ENCODE data around the gene CROCC.
"Not testable (repeated sequence)": the region's sequence is repeated elsewhere in the genome, so short reads cannot be mapped to it uniquely, and the experiment has no call there.

CROCC gene

DNA sequence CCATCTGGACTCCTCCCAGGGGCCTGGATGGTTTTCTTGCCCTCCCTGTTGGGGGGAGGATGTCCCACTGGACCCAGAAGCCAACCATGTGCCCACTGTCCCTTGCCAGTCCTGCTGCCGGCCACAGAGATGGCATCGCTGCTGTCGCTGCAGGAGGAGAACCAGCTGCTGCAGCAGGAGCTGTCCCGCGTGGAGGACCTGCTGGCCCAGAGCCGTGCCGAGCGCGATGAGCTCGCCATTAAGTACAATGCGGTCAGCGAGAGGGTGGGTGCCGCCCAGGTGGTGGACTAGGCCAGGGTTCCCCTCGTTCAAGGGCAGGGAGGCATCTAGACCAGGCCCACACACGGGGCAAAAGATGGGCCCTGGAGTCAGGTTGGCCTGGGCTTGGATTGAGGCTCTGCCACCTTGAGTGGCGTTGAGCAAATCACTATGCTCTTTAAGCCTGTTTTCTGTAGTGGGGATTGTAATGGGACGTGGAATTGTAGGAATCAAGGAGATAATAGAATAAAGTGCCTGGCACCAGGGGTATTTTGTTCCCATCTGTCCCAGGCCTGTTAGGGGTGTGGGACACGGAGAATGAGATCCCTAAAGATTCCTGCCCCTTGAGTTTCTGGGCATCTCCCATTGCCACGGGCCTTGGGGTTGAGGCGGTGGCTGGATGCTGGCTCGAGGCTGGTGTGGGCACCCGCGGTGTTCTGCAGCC, 2.6 kb downstream of the CROCC start:
- DNase-seq (ENCODE audit: low read depth): no peak
- H3K4me3 ChIP-seq (ENCODE audit: control insufficient read depth, low read depth, low read length): no peak overlapping the region
- TF ChIP-seq, protein P1, sequence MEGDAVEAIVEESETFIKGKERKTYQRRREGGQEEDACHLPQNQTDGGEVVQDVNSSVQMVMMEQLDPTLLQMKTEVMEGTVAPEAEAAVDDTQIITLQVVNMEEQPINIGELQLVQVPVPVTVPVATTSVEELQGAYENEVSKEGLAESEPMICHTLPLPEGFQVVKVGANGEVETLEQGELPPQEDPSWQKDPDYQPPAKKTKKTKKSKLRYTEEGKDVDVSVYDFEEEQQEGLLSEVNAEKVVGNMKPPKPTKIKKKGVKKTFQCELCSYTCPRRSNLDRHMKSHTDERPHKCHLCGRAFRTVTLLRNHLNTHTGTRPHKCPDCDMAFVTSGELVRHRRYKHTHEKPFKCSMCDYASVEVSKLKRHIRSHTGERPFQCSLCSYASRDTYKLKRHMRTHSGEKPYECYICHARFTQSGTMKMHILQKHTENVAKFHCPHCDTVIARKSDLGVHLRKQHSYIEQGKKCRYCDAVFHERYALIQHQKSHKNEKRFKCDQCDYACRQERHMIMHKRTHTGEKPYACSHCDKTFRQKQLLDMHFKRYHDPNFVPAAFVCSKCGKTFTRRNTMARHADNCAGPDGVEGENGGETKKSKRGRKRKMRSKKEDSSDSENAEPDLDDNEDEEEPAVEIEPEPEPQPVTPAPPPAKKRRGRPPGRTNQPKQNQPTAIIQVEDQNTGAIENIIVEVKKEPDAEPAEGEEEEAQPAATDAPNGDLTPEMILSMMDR (IDR thresholded peaks at IDR 0.05; ENCODE audit: control insufficient read depth, insufficient read depth, low read depth, low read length, missing control alignments): no peak

DNA sequence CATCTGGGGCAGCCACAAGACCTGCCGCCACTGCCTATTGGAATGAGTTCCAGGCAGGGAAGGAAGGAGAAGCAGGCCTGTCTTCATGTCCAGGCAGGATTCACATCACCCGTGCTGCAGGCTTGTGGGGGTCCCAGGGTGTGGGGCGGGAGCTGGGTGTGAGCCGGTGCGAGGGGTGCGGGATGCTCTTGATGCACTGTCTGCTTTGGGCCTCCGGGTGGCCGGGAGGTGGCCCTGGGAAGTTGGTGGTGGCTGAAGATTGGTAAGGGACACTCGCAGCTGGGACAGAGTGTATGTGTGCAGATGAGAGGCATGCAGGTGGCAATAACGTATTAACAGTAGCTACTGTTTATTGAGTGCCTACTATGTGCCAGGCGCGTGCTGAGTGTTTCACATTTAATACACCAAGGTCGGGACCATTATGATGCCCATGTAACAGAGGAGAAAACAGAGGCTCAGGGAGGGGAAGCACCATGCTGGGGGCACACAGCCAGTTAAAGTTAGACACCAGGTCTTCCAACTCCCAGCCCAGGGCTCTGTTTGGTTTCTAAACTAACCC, 3.3 kb downstream of the CROCC start:
- H3K4me3 ChIP-seq (ENCODE audit: control insufficient read depth, low read depth, low read length): no peak overlapping the region
- no peak for DNase-seq (ENCODE audit: low read depth)
- TF ChIP-seq, protein P1 (IDR thresholded peaks at IDR 0.05; ENCODE audit: control insufficient read depth, insufficient read depth, low read depth, low read length, missing control alignments): no peak

DNA sequence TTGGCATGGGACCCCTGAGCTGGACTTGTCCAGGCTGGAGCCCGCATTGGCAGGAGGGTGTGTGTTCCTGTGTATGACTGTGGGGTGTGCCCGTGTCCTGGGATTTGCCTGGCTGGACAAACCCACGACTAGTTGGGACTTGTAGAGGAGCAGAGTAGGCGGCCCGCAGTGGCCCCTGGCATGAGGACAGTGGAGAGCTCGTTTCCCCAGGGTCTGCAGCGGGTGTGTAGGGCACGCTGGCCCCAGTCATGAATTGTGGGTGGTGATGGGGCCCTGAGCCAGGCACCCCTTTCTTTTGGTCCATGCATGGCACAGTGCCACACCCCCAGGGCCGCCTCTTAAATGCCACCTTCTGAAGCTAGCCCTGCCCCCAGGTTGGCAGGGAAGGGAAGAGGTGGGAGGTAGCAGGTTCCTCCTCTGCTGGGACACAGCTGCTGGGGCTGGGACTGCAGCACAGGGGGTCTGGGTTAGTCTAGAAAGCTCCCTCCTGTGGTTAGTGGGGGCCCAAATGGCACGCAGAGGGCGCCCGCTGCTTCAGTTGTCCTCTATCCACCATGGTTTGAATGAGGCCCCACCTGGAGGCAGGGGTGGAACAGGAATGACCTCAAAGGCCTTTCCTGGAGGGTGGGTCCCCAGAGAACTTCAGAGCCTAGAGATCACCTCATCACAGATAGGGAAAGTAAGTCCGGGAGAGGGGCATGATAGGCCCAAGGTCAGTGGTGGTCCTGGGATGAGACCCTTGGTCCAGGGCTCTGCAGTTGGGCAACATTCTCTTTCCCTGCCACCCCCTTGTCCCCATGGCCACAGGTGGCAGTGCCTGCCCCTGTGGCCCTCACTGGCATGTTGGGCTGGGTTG, 4.1 kb downstream of the CROCC start:
- H3K4me3 ChIP-seq (ENCODE audit: control insufficient read depth, low read depth, low read length): no peak overlapping the region
- no peak for DNase-seq (ENCODE audit: low read depth)
- TF ChIP-seq, protein P1 (IDR thresholded peaks at IDR 0.05; ENCODE audit: control insufficient read depth, insufficient read depth, low read depth, low read length, missing control alignments): no peak

DNA sequence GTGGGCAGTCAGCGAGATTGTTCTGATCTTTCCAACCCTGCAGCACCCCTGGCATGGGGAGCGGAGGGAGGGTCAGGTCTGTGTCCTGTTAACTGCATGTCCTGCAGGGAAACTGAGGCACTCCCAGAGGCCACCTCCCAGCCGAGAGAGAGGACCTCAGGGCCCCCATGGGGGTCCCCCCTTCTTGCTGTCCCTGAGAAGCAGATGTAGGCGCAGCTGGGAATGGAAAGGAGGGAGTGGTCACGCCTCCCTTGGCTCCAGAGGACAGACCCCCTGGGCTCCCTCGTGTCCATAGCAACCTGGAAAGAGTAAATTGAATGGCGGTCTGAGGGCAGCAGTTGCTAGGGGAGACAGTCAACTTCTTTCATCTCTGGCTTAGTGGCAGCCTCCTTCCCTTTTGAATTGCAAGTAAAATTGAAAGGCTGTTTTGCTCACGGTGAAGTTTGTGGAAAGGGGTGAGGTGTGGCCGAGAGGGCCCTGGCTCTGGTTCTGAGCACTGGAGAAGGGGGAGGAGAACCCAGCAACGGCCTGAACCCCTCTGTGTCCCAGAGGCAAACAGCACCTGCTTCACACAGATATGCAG, 4.9 kb downstream of the CROCC start:
- H3K4me3 ChIP-seq (ENCODE audit: control insufficient read depth, low read depth, low read length): no peak overlapping the region
- no peak for DNase-seq (ENCODE audit: low read depth)
- TF ChIP-seq, protein P1 (IDR thresholded peaks at IDR 0.05; ENCODE audit: control insufficient read depth, insufficient read depth, low read depth, low read length, missing control alignments): no peak

DNA sequence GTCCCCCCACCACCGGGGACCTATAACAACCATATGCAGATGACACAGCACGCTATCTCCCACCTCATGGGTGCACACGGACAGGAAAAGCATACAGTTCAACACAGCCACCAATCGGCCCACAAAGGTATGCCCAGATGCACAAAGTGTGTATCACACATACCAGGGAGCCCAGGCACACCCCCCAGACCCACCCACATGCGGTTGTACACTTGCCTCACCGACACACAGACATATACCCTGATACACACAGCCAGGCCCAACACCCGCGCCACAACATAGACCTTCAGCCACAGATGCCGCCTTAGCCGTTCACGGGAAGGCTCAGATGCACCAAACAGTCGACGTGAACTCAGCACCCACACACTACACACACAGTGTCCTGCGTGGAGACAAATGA, 5.5 kb downstream of the CROCC start:
- H3K4me3 ChIP-seq (ENCODE audit: control insufficient read depth, low read depth, low read length): no peak overlapping the region
- TF ChIP-seq, protein P1 (IDR thresholded peaks at IDR 0.05; ENCODE audit: control insufficient read depth, insufficient read depth, low read depth, low read length, missing control alignments): no peak
- no peak for DNase-seq (ENCODE audit: low read depth)

DNA sequence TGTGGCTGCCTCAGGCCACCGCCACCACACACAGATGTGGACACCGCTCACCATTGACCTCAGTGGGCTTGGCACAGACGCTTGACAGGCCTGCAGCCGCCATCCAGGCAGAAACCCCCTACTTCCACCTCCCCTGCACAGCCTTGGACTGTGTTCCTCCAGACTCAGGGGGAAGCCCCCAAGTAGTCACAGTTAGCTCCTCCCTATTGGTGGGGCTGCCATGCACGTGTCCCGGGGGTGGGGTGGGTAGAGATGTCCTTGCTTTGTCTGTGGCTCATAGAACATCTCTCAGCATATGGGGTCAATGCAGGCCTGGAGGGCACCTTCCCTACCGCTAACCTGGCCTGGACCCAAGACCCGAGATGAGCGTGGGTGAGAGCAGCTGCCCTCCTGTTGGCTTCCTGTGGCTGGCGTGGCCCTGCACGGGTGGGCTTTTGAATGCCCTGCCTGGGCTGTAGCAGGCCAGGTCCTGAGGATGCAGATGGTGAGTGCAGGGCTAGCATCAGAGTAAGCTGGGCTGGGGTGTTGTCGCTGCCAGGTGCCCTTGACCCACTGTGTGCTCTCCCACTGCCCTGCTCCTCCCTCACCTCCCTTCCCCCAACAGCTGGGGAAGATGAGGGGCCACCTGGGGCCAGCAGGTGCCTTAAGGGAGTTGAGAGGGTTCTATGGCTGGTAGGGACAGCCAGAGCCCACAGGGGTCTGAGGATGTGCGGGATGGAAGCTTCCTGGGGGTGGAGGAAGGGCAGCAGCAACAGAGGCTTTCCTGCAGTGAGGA, 6.2 kb downstream of the CROCC start:
- H3K4me3 ChIP-seq (ENCODE audit: control insufficient read depth, low read depth, low read length): no peak overlapping the region
- DNase-seq (ENCODE audit: low read depth): no peak
- TF ChIP-seq, protein P1 (IDR thresholded peaks at IDR 0.05; ENCODE audit: control insufficient read depth, insufficient read depth, low read depth, low read length, missing control alignments): no peak

DNA sequence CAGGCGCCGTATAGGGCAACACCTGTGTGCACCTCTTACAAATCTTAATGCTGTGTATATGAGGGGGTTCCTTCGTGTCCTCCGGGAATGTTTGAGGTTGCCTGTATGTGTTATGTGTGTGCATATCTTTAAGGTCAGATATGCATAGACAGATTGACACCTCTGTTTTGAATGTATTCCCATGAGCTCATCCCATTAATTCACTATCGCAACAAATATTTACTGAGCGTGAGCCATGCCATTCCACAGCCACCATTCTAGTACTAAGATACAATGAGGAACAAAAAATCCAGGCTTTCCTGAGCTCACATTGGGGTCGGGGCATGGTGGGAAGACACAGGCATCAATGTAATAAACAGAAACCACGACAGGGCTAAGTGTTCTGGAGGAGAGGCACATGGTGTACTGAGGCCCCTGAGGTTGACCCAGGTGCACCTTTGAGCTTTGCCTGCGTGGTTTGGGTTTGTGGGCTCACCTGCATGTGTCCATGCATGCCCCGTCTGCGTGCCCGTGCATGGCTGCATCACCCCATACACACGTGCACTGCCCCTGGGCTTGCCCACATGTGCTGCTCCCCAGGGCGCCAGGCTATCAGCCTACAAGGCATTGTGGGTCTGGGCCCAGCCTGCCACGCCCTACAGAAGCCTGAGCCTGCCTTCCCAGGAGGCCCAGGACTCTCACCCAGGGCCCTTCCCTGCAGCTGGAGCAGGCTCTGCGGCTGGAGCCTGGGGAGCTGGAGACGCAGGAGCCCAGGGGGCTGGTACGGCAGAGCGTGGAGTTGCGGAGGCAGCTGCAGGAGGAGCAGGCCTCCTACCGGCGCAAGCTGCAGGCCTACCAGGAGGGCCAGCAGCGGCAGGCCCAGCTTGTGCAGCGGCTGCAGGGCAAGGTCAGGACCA, 7.7 kb downstream of the CROCC start:
- not testable (repeated sequence) for DNase-seq (ENCODE audit: low read depth)

DNA sequence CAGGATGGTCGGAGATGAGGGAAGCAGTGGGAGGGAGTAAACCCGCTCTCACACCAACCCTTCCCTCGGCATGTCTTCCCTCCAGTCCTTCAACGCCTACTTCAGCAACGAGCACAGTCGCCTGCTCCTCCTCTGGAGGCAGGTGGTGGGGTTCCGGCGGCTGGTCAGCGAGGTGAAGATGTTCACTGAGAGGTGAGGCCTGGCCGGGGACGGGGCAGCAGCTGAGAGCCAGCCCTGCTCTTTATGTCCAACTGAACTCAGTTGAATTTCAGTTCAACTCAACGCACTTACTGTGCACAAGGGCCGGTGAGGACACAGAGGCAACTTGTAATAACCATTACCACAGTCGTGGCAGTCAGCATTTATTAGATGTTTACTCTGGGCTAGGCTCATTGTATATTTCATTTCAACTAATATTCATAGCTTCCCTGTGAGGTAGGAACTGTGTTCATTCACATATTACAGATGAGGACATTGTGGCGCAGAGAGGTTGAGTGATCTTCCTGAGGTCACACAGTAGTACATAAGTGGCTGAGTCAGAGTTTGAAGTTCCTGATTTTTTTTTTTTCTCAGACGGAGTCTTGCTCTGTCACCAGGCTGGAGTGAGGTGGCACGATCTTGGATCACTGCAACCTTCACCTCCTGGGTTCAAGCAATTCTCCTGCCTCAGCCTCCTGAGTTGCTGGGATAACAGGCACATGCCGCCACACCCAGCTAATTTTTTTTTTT, 9.6 kb downstream of the CROCC start:
- H3K4me3 ChIP-seq (ENCODE audit: control insufficient read depth, low read depth, low read length): not testable (repeated sequence)

More for the DNA sequence above, 7.7 kb downstream of the CROCC start:
- not testable (repeated sequence) for H3K4me3 ChIP-seq (ENCODE audit: control insufficient read depth, low read depth, low read length)

More for the DNA sequence above, 9.6 kb downstream of the CROCC start:
- not testable (repeated sequence) for DNase-seq (ENCODE audit: low read depth)
